Tibial artery (tissue), 4 donors: ENCODE data around the gene TMEM255B.

ENCODE experiments used
- DNase-seq, 2 donors: peaks; one replicate each; pipeline ENCODE4 v3.0.0-alpha.2; 2019
- H3K27ac ChIP-seq, 2 donors: fragments of 200-600 bp; sonication (generic) in 1 of 2; 1 replicate in 1 of 2; 2 replicates in 1 of 2; pipeline ENCODE4 v1.5.1; 2018 to 2019; ENCODE audit warnings: mild to moderate bottlenecking in 1 of 2
- H3K27me3 ChIP-seq, 2 donors: fragments of 200-600 bp; sonication (generic) in 1 of 2; one replicate each; pipeline versions ENCODE4 v1.5.1 to v1.6.0; 2016 to 2019
- H3K36me3 ChIP-seq, 3 donors: fragments of 200-600 bp; sonication (generic) in 2 of 3; one replicate each; pipeline ENCODE4 v1.5.1; 2016 to 2019; ENCODE audit warnings: mild to moderate bottlenecking in 2 of 3
- H3K4me1 ChIP-seq, 4 donors: fragments of 200-600 bp; sonication (generic) in 2 of 4; 1 replicate in 3 of 4; 2 replicates in 1 of 4; pipeline ENCODE4 v1.5.1; 2016 to 2019
- H3K4me3 ChIP-seq, 2 donors: fragments of 200-600 bp; sonication (generic) in 1 of 2; 1 replicate in 1 of 2; 2 replicates in 1 of 2; pipeline ENCODE4 v1.5.1; 2018 to 2019; ENCODE audit warnings: mild to moderate bottlenecking in 2 of 2
- H3K9me3 ChIP-seq, 3 donors: fragments of 200-600 bp; sonication (generic) in 1 of 3; one replicate each; pipeline ENCODE4 v1.5.1; 2016 to 2019
- CTCF ChIP-seq, 2 experiments: fragments of 200-600 bp in 1 of 2; fragments of 450-650 bp in 1 of 2; IDR thresholded peaks; one replicate each; pipeline ENCODE4 v1.5.1; 2017 to 2019; ENCODE audit warnings: antibody characterized with exemption in 2 of 2, mild to moderate bottlenecking in 1 of 2, moderate library complexity in 1 of 2
- intact Hi-C: fragments of 100-400 bp; cut with DNase I; formaldehyde crosslinking; loops from one replicate; pipeline ENCODE4 v1.15.0; 2023; ENCODE audit warnings: low total_unique reads

TMEM255B gene

GRCh38 chr13:113754242-113754641, 4.8 kb upstream of the TMEM255B start:
- no peak overlapping the region for H3K27ac ChIP-seq
- intact Hi-C loops: no loop called here
- H3K27me3 ChIP-seq: peaks cover 0 to 15% of the 10 kb centered on the region in 2 donors
- no peak for DNase-seq
- TF ChIP-seq CTCF (IDR thresholded peaks at IDR 0.05): no peak
- H3K4me3 ChIP-seq: no peak overlapping the region
- H3K9me3 ChIP-seq: no peaks in the 10 kb centered on the region
- peaks cover 0 to 10% (median 4%) of the 10 kb centered on the region in 4 donors for H3K4me1 ChIP-seq
- H3K36me3 ChIP-seq: no peaks in the 10 kb centered on the region

GRCh38 chr13:113754691-113755090, 4.3 kb upstream of the TMEM255B start:
- no peak for TF ChIP-seq CTCF (IDR thresholded peaks at IDR 0.05)
- Histone ChIP-seq H3K36me3 (no peaks in the 10 kb centered on the region), H3K27ac (no peak overlapping the region), H3K27me3 (peaks cover 0 to 15% of the 10 kb centered on the region in 2 donors), H3K4me3 (no peak overlapping the region), H3K4me1 (peaks cover 0 to 12% (median 7%) of the 10 kb centered on the region in 4 donors), H3K9me3 (no peaks in the 10 kb centered on the region)
- DNase-seq: no peak
- intact Hi-C loops: no loop called here

GRCh38 chr13:113756441-113757097, 2.5 kb upstream of the TMEM255B start:
- peaks cover 0 to 19% of the 10 kb centered on the region in 2 donors for H3K27me3 ChIP-seq
- DNase-seq: peak in 1 of 2 donors; percentile 62
- no peak overlapping the region for H3K27ac ChIP-seq
- H3K36me3 ChIP-seq: no peaks in the 10 kb centered on the region
- TF ChIP-seq CTCF (IDR thresholded peaks at IDR 0.05): no peak
- intact Hi-C loops: no loop called here
- peaks cover 0 to 16% (median 11%) of the 10 kb centered on the region in 4 donors for H3K4me1 ChIP-seq
- H3K9me3 ChIP-seq: no peaks in the 10 kb centered on the region
- H3K4me3 ChIP-seq: no peak overlapping the region

- no peaks in the 10 kb centered on the region for H3K36me3 ChIP-seq
- H3K27me3 ChIP-seq: peaks cover 0 to 22% of the 10 kb centered on the region in 2 donors
- intact Hi-C loops: no loop called here
- no peak for TF ChIP-seq CTCF (IDR thresholded peaks at IDR 0.05)
- peaks cover 0 to 16% (median 11%) of the 10 kb centered on the region in 4 donors for H3K4me1 ChIP-seq
- H3K4me3 ChIP-seq: peak overlapping the region; percentile 62 to 77
- DNase-seq: peak; percentile 43 to 62
- H3K9me3 ChIP-seq: no peaks in the 10 kb centered on the region
- H3K27ac ChIP-seq: peak overlapping the region; percentile 52 to 70
Observed at GRCh38 chr13:113759525-113760137, 605 bp downstream of the TMEM255B start.

GRCh38 chr13:113761136-113761535, 2.1 kb downstream of the TMEM255B start:
- no peak overlapping the region for H3K27ac ChIP-seq
- intact Hi-C loops: no loop called here
- peaks cover 0 to 16% (median 11%) of the 10 kb centered on the region in 4 donors for H3K4me1 ChIP-seq
- no peak overlapping the region for H3K4me3 ChIP-seq
- H3K36me3 ChIP-seq: no peaks in the 10 kb centered on the region
- no peaks in the 10 kb centered on the region for H3K9me3 ChIP-seq
- peak in 1 of 2 donors; percentile 27 for DNase-seq
- peaks cover 0 to 14% of the 10 kb centered on the region in 2 donors for H3K27me3 ChIP-seq
- no peak for TF ChIP-seq CTCF (IDR thresholded peaks at IDR 0.05)
